Sigmoid colon (tissue), 7 donors: ENCODE measurements around the gene MAST4. TPM values are rescaled to one million over a fixed set of nuclear protein-coding genes. Genes with fewer than 3 reads are reported as not detected.

Experiments
- DNase-seq: peaks from one replicate; pipeline ENCODE4 v3.0.0-alpha.2; 2019
- H3K27ac ChIP-seq, 4 donors: fragments of 200-600 bp; sonication (generic); one replicate each; pipeline ENCODE4 v1.5.1; 2016 to 2019; ENCODE audit warnings: mild to moderate bottlenecking in 1 of 4
- H3K27me3 ChIP-seq, 3 donors: fragments of 200-600 bp; sonication (generic); one replicate each; pipeline ENCODE4 v1.5.1; 2019; ENCODE audit warnings: mild to moderate bottlenecking in 1 of 3
- H3K36me3 ChIP-seq, 4 donors: fragments of 200-600 bp; sonication (generic); one replicate each; pipeline ENCODE4 v1.5.1; 2016 to 2019
- H3K4me1 ChIP-seq, 4 donors: fragments of 200-600 bp; sonication (generic); one replicate each; pipeline ENCODE4 v1.5.1; 2017 to 2019
- H3K4me3 ChIP-seq, 4 donors: fragments of 200-600 bp; sonication (generic); one replicate each; pipeline ENCODE4 v1.5.1; 2017 to 2019; ENCODE audit warnings: mild to moderate bottlenecking in 2 of 4, moderate library complexity in 1 of 4
- H3K9me3 ChIP-seq, 4 donors: fragments of 200-600 bp in 3 of 4; sonication (generic) in 3 of 4; one replicate each; pipeline versions ENCODE4 v1.5.1 to v1.6.1; 2013 to 2019
- CTCF ChIP-seq, 4 experiments: fragments of 450-650 bp in 3 of 4; fragments of 200-600 bp in 1 of 4; IDR thresholded peaks; one replicate each; pipeline ENCODE4 v1.5.1; 2016 to 2019; ENCODE audit warnings: antibody characterized with exemption in 4 of 4, mild to moderate bottlenecking in 3 of 4, moderate library complexity in 2 of 4
- EP300 ChIP-seq, 4 donors: sonication (generic); formaldehyde crosslinking; IDR thresholded peaks; one replicate each; pipeline ENCODE4 v1.6.1; 2017; ENCODE audit warnings: antibody characterized with exemption in 4 of 4
- POLR2A ChIP-seq, 2 donors: fragments of 450-650 bp; IDR thresholded peaks; one replicate each; pipeline ENCODE4 v1.6.1; 2016; ENCODE audit warnings: antibody characterized with exemption in 2 of 2, mild to moderate bottlenecking in 2 of 2, moderate library complexity in 2 of 2
- POLR2AphosphoS5 ChIP-seq, 4 donors: sonication (generic); formaldehyde crosslinking; IDR thresholded peaks; one replicate each; pipeline ENCODE4 v1.6.1; 2017; ENCODE audit warnings: antibody characterized with exemption in 4 of 4
- WGBS, 2 donors: extraction: QIAGEN DNeasy Blood & Tissue Kit; methylation state at CpG; one replicate each; pipeline ENCODE4 v1.1.7; 2013; 5-methylcytosine and 5-hydroxymethylcytosine counted together
- intact Hi-C: fragments of 100-400 bp; cut with DNase I; formaldehyde crosslinking; loops from one replicate; pipeline ENCODE4 v1.15.1; 2023
- polyA plus RNA-seq, 3 donors: library from polyadenylated mRNA; stranded (reverse); fragments of 200-250 nt; gene quantifications; one replicate each; pipeline ENCODE4 v1.2.3, GENCODE V29; 2013
- total RNA-seq, 4 donors: library from RNA; depleted of rRNA; stranded (reverse); fragments of >200 nt; gene quantifications; one replicate each; pipeline ENCODE4 v1.1.0, GENCODE V29; 2016
- donor health status: healthy with polysubstance abuse.
- donor health status: Bipolar disorder and iron deficiency.
- donor health status: healthy.

Gene MAST4
- total and polyA plus RNA-seq, 7 donors: 1.6 to 30.7 (median 15.7) TPM

GRCh38 chr5:66655395-66656324, 59.5 kb downstream of the MAST4 start:
- intact Hi-C loops: no loop called here
- Histone ChIP-seq H3K27ac (no peak overlapping the region), H3K36me3 (no peaks in the 10 kb centered on the region), H3K9me3 (no peaks in the 10 kb centered on the region), H3K4me3 (no peak overlapping the region), H3K4me1 (peaks cover 0 to 9% (median 0%) of the 10 kb centered on the region in 4 donors), H3K27me3 (no peaks in the 10 kb centered on the region)
- no peak for DNase-seq
- WGBS, 2 donors: 75 to 87% methylated on average over 2 of the region's 2 CpGs
- TF ChIP-seq EP300 (IDR thresholded peaks at IDR 0.05): no peak
- TF ChIP-seq POLR2A (IDR thresholded peaks at IDR 0.05): no peak
- TF ChIP-seq CTCF (IDR thresholded peaks at IDR 0.05): no peak
- no peak for TF ChIP-seq POLR2AphosphoS5 (IDR thresholded peaks at IDR 0.05)

- 68 to 79% methylated on average over 2 of the region's 2 CpGs for WGBS, 2 donors
These were observed 62.3 kb downstream of the MAST4 start for GRCh38 chr5:66658516-66658915.

GRCh38 chr5:66659780-66660179, 63.6 kb downstream of the MAST4 start:
- no peak overlapping the region for H3K27ac ChIP-seq
- no peaks in the 10 kb centered on the region for H3K9me3 ChIP-seq
- intact Hi-C loops: no loop called here
- DNase-seq: no peak
- no peaks in the 10 kb centered on the region for H3K27me3 ChIP-seq
- 81 to 96% methylated on average over 3 of the region's 3 CpGs for WGBS, 2 donors
- H3K4me1 ChIP-seq: peaks cover 0 to 20% (median 10%) of the 10 kb centered on the region in 4 donors
- TF ChIP-seq POLR2AphosphoS5 (IDR thresholded peaks at IDR 0.05) (no peak), EP300 (IDR thresholded peaks at IDR 0.05) (no peak), POLR2A (IDR thresholded peaks at IDR 0.05) (no peak), CTCF (IDR thresholded peaks at IDR 0.05) (no peak)
- H3K4me3 ChIP-seq: no peak overlapping the region
- H3K36me3 ChIP-seq: no peaks in the 10 kb centered on the region

More at GRCh38 chr5:66658516-66658915, 62.3 kb downstream of the MAST4 start:
- Histone ChIP-seq H3K36me3 (no peaks in the 10 kb centered on the region), H3K27me3 (no peaks in the 10 kb centered on the region), H3K4me1 (peaks cover 0 to 20% (median 10%) of the 10 kb centered on the region in 4 donors), H3K27ac (no peak overlapping the region), H3K4me3 (no peak overlapping the region), H3K9me3 (no peaks in the 10 kb centered on the region)
- intact Hi-C loops: no loop called here
- TF ChIP-seq POLR2A (IDR thresholded peaks at IDR 0.05): no peak
- TF ChIP-seq POLR2AphosphoS5 (IDR thresholded peaks at IDR 0.05): no peak
- no peak for TF ChIP-seq EP300 (IDR thresholded peaks at IDR 0.05)
- no peak for TF ChIP-seq CTCF (IDR thresholded peaks at IDR 0.05)
- no peak for DNase-seq

GRCh38 chr5:66660396-66660795, 64.2 kb downstream of the MAST4 start:
- 54 to 62% methylated on average over 1 of the region's 1 CpG for WGBS, 2 donors
- H3K4me1 ChIP-seq: peaks cover 0 to 17% (median 10%) of the 10 kb centered on the region in 4 donors
- H3K27me3 ChIP-seq: no peaks in the 10 kb centered on the region
- no peaks in the 10 kb centered on the region for H3K36me3 ChIP-seq
- no peak for DNase-seq
- intact Hi-C loops: no loop called here
- H3K27ac ChIP-seq: no peak overlapping the region
- H3K9me3 ChIP-seq: no peaks in the 10 kb centered on the region
- H3K4me3 ChIP-seq: no peak overlapping the region
- TF ChIP-seq POLR2AphosphoS5 (IDR thresholded peaks at IDR 0.05) (no peak), CTCF (IDR thresholded peaks at IDR 0.05) (no peak), EP300 (IDR thresholded peaks at IDR 0.05) (no peak), POLR2A (IDR thresholded peaks at IDR 0.05) (no peak)
